Right lobe of liver (tissue), 6 donors: ENCODE results near the gene DLGAP4. TPM values are rescaled to one million over a fixed set of nuclear protein-coding genes. Genes with fewer than 3 reads are reported as not detected.

Experiments
- ATAC-seq, 4 donors: fragments of 200-7000 bp; cut with Tn5 transposase; one replicate each; pipeline ENCODE4 v1.9.1; 2020; ENCODE audit warnings: mild to moderate bottlenecking in 4 of 4, moderate library complexity in 4 of 4
- DNase-seq, 3 donors: peaks; one replicate each; pipeline ENCODE4 v3.0.0-alpha.2; 2020
- H3K27ac ChIP-seq, 3 donors: fragments of 200-600 bp; one replicate each; pipeline ENCODE4 v1.8.0; 2022
- H3K27me3 ChIP-seq, 2 donors: fragments of 200-600 bp; one replicate each; pipeline ENCODE4 v1.8.0; 2022
- H3K36me3 ChIP-seq, 4 donors: fragments of 200-600 bp; sonication (generic) in 1 of 4; one replicate each; pipeline versions ENCODE4 v1.5.1 to v1.8.0; 2017 to 2022; ENCODE audit warnings: control low read depth in 1 of 4
- H3K4me1 ChIP-seq, 4 donors: fragments of 200-600 bp; sonication (generic) in 1 of 4; one replicate each; pipeline versions ENCODE4 v1.5.1 to v1.8.0; 2017 to 2022; ENCODE audit warnings: control low read depth in 1 of 4
- H3K4me3 ChIP-seq, 3 donors: fragments of 200-600 bp; one replicate each; pipeline ENCODE4 v1.8.0; 2022
- H3K9me3 ChIP-seq, 4 donors: fragments of 200-600 bp; sonication (generic) in 1 of 4; one replicate each; pipeline versions ENCODE4 v1.5.1 to v1.8.0; 2017 to 2022; ENCODE audit warnings: control low read depth in 1 of 4
- CTCF ChIP-seq, 4 donors: fragments of 200-600 bp in 3 of 4; fragments of 450-650 bp in 1 of 4; IDR thresholded peaks; one replicate each; pipeline versions ENCODE4 v1.5.1 to v1.8.0; 2016 to 2022; ENCODE audit warnings: antibody characterized with exemption in 4 of 4, mild to moderate bottlenecking in 2 of 4
- POLR2A ChIP-seq: fragments of 450-650 bp; IDR thresholded peaks from one replicate; pipeline ENCODE4 v1.6.1; 2017; ENCODE audit warnings: antibody characterized with exemption, mild to moderate bottlenecking
- WGBS: methylation state at CpG from one replicate; pipeline ENCODE4 v1.1.6; 2018; ENCODE audit warnings: low coverage, low lambda C conversion rate; ENCODE audit not compliant: insufficient coverage; ENCODE audit errors: missing lambda C conversion rate; 5-methylcytosine and 5-hydroxymethylcytosine counted together
- intact Hi-C, 2 donors: fragments of 100-400 bp; cut with DNase I; formaldehyde crosslinking; loops; one replicate each; pipeline versions ENCODE4 v1.11.2 to v1.14.1; 2022
- total RNA-seq, 6 experiments: library from RNA; depleted of rRNA in 2 of 6; stranded (reverse); fragments of >200 nt in 2 of 6; fragmentation: NEBNext Ultra II Directional in 3 of 6; extraction: Animal tissue kit (Norgen Biotek cat#: 25700) in 3 of 6; gene quantifications; one replicate each; pipeline versions ENCODE4 v1.1.0 to v1.2.4, GENCODE V29; 2016 to 2023
- donor health status: DM: no; HTN: yes; CAD: no.
- donor health status: DM: no; HTN: no; CAD: no.
- donor health status: DM: no; HTN: no; CAD: no.
- donor health status: DM: no; HTN: yes; CAD: no.
- donor health status: DM: no; HTN: yes; CAD: no.

Gene DLGAP4
- total RNA-seq, 6 experiments from 2014 or later, result 15.5 to 35.1 (median 23.2) TPM

GRCh38 chr20:36481380-36482043 is 175.4 kb downstream of the DLGAP4 start:
- Histone ChIP-seq H3K4me1 (peaks cover 0 to 43% (median 10%) of the 10 kb centered on the region in 4 donors), H3K27ac (peak overlapping the region in 1 of 3 donors; percentile 44), H3K36me3 (no peaks in the 10 kb centered on the region), H3K9me3 (no peaks in the 10 kb centered on the region), H3K27me3 (no peaks in the 10 kb centered on the region), H3K4me3 (no peak overlapping the region)
- TF ChIP-seq POLR2A (no peak), CTCF (IDR thresholded peaks at IDR 0.05) (no peak)
- ATAC-seq (peak in 2 of 4 donors; percentile 4 to 6), DNase-seq (no peak)
- 79% methylated on average over 9 of the region's 9 CpGs for WGBS
- intact Hi-C loops, result no loop called here

GRCh38 chr20:36482044-36482473 is 175.9 kb downstream of the DLGAP4 start:
- intact Hi-C loops, result no loop called here
- peaks cover 0 to 43% (median 10%) of the 10 kb centered on the region in 4 donors for H3K4me1 ChIP-seq
- peak; percentile 74 to 81 (median 80) for ATAC-seq
- DNase-seq, result peak; percentile 45 to 77 (median 70)
- H3K27ac ChIP-seq, result peak overlapping the region in 1 of 3 donors; percentile 44
- no peak for TF ChIP-seq POLR2A
- TF ChIP-seq CTCF (IDR thresholded peaks at IDR 0.05), result no peak
- 39% methylated on average over 5 of the region's 8 CpGs for WGBS
- H3K36me3 ChIP-seq, result no peaks in the 10 kb centered on the region
- no peaks in the 10 kb centered on the region for H3K9me3 ChIP-seq
- no peak overlapping the region for H3K4me3 ChIP-seq
- H3K27me3 ChIP-seq, result no peaks in the 10 kb centered on the region

- H3K36me3 ChIP-seq, result no peaks in the 10 kb centered on the region
- no peaks in the 10 kb centered on the region for H3K9me3 ChIP-seq
- no peak overlapping the region for H3K4me3 ChIP-seq
- ATAC-seq (no peak), DNase-seq (no peak)
- TF ChIP-seq CTCF (IDR thresholded peaks at IDR 0.05), result no peak
- no peak for TF ChIP-seq POLR2A
- H3K4me1 ChIP-seq, result peaks cover 0 to 43% (median 10%) of the 10 kb centered on the region in 4 donors
- H3K27ac ChIP-seq, result no peak overlapping the region
- intact Hi-C loops, result no loop called here
- H3K27me3 ChIP-seq, result no peaks in the 10 kb centered on the region
- WGBS, result no CpG with 5 or more reads among the region's 5 CpGs
Measured at GRCh38 chr20:36483209-36483918, 177.2 kb downstream of the DLGAP4 start.

GRCh38 chr20:36483919-36484808 is 178.0 kb downstream of the DLGAP4 start:
- H3K9me3 ChIP-seq, result no peaks in the 10 kb centered on the region
- H3K27me3 ChIP-seq, result no peaks in the 10 kb centered on the region
- H3K36me3 ChIP-seq, result no peaks in the 10 kb centered on the region
- H3K4me3 ChIP-seq, result no peak overlapping the region
- ATAC-seq (no peak), DNase-seq (no peak)
- intact Hi-C loops, result no loop called here
- peaks cover 0 to 43% (median 10%) of the 10 kb centered on the region in 4 donors for H3K4me1 ChIP-seq
- TF ChIP-seq POLR2A, result no peak
- 40% methylated on average over 1 of the region's 8 CpGs for WGBS
- H3K27ac ChIP-seq, result no peak overlapping the region
